ENCODE results near the gene ADCY2.

DNA sequence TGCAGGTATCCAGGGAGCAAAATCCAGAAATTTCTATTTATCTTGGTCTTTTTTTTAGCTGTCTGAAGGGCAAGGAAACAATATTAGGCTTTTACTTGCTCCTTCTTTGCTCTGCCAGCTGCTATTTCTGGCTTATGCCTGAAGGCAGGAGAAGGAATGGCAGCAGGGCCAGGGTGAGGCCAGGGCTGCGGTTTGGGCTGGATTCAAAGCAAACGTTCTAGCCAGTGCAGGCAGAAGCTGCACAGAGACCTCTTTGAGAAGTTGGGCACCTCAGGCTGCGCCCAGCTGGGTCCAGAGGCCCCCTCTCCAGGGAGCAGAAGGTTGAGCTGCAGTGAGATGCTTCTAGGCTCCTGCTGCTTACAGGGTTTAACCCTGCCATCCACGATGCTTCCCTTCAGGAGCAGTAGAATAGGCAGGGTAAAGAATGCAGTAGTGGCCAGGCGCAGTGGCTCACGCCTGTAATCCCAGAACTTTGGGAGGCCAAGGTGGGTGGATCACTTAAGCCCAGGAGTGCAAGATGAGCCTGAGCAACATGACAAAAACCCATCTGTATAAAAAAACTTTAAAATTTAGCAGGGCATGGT lies 201.2 kb downstream of the ADCY2 start:
- TF ChIP-seq, protein P1, sequence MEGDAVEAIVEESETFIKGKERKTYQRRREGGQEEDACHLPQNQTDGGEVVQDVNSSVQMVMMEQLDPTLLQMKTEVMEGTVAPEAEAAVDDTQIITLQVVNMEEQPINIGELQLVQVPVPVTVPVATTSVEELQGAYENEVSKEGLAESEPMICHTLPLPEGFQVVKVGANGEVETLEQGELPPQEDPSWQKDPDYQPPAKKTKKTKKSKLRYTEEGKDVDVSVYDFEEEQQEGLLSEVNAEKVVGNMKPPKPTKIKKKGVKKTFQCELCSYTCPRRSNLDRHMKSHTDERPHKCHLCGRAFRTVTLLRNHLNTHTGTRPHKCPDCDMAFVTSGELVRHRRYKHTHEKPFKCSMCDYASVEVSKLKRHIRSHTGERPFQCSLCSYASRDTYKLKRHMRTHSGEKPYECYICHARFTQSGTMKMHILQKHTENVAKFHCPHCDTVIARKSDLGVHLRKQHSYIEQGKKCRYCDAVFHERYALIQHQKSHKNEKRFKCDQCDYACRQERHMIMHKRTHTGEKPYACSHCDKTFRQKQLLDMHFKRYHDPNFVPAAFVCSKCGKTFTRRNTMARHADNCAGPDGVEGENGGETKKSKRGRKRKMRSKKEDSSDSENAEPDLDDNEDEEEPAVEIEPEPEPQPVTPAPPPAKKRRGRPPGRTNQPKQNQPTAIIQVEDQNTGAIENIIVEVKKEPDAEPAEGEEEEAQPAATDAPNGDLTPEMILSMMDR (conservative IDR thresholded peaks at IDR 0.05; ENCODE audit: low read depth, low read length) = no peak
- TF ChIP-seq EZH2 (IDR thresholded peaks at IDR 0.05; ENCODE audit: borderline replicate concordance, low read depth, low read length, poor library complexity, severe bottlenecking) = no peak
